WTC11 (cell line): ENCODE data around the gene COL25A1. TPM values are rescaled to one million over a fixed set of nuclear protein-coding genes. Genes with fewer than 3 reads are reported as not detected.

Experiments used
- ATAC-seq: fragments of 200-7000 bp; cut with Tn5 transposase; 2 replicates; pipeline ENCODE4 v1.10.0; 2021; ENCODE audit warnings: mild to moderate bottlenecking, moderate library complexity
- CTCF ChIA-PET: fragments of 300-600 bp; sonication (Branson Sonifier 250); formaldehyde crosslinking; loops from one replicate; lab custom pipeline; 2021; ENCODE audit warnings: antibody characterized with exemption; lab: Charles Lee
- POLR2A ChIA-PET: fragments of 350-600 bp; sonication (Branson Sonifier 250); formaldehyde crosslinking; loops from one replicate; lab custom pipeline; 2021; ENCODE audit warnings: antibody characterized with exemption; lab: Charles Lee
- DNase-seq: peaks from one replicate; pipeline ENCODE4 v3.0.0; 2021; ENCODE audit warnings: low spot score
- H3K27ac Mint-ChIP-seq: 2 replicates; pipeline ENCODE4 v1.8.0; 2021; ENCODE audit warnings: mixed read lengths
- H3K27me3 Mint-ChIP-seq: 2 replicates; pipeline ENCODE4 v1.8.0; 2021; ENCODE audit warnings: low read depth, mild to moderate bottlenecking, moderate library complexity, mixed read lengths
- H3K36me3 Mint-ChIP-seq: 2 replicates; pipeline ENCODE4 v1.8.0; 2021; ENCODE audit warnings: mixed read lengths
- H3K4me1 Mint-ChIP-seq: 2 replicates; pipeline ENCODE4 v1.8.0; 2022; ENCODE audit warnings: mixed read lengths
- H3K4me3 Mint-ChIP-seq: 2 replicates; pipeline ENCODE4 v1.8.0; 2021; ENCODE audit warnings: mild to moderate bottlenecking, moderate library complexity, mixed read lengths
- H3K9me3 Mint-ChIP-seq: 2 replicates; pipeline ENCODE4 v1.8.0; 2021; ENCODE audit warnings: mixed read lengths
- ATF3 ChIP-seq: sonication (generic); formaldehyde crosslinking; conservative IDR thresholded peaks from 2 replicates; pipeline ENCODE4 v1.8.1; 2022; ENCODE audit warnings: mild to moderate bottlenecking, missing genetic modification reagents
- E2F1 ChIP-seq: sonication (generic); formaldehyde crosslinking; IDR thresholded peaks from 2 replicates; pipeline ENCODE4 v1.8.0; 2022; ENCODE audit warnings: mild to moderate bottlenecking, missing genetic modification reagents
- FOXP4 ChIP-seq: sonication (generic); formaldehyde crosslinking; IDR thresholded peaks from 2 replicates; pipeline ENCODE4 v1.8.0; 2022; ENCODE audit warnings: mild to moderate bottlenecking, missing genetic modification reagents
- GABPB1 ChIP-seq: sonication (generic); formaldehyde crosslinking; IDR thresholded peaks from 2 replicates; pipeline ENCODE4 v1.8.1; 2023; ENCODE audit warnings: mild to moderate bottlenecking, missing genetic modification reagents
- IRF1 ChIP-seq: sonication (generic); formaldehyde crosslinking; IDR thresholded peaks from 2 replicates; pipeline ENCODE4 v1.8.0; 2023; ENCODE audit warnings: missing genetic modification reagents
- JAZF1 ChIP-seq: fragments of 250-450 bp; sonication (Bioruptor Pico); IDR thresholded peaks from 2 replicates; pipeline ENCODE4 v1.9.0; 2021; ENCODE audit warnings: moderate library complexity, mild to moderate bottlenecking, inconsistent platforms
- JUN ChIP-seq: sonication (generic); formaldehyde crosslinking; IDR thresholded peaks from 2 replicates; pipeline ENCODE4 v1.8.0; 2023; ENCODE audit warnings: mild to moderate bottlenecking, missing genetic modification reagents
- NFYB ChIP-seq: sonication (generic); formaldehyde crosslinking; conservative IDR thresholded peaks from 2 replicates; pipeline ENCODE4 v1.8.0; 2022; ENCODE audit warnings: low read depth, missing genetic modification reagents
- TEAD4 ChIP-seq: sonication (generic); formaldehyde crosslinking; IDR thresholded peaks from 2 replicates; pipeline ENCODE4 v1.8.0; 2022; ENCODE audit warnings: mild to moderate bottlenecking, missing genetic modification reagents
- TP53 ChIP-seq: sonication (generic); formaldehyde crosslinking; IDR thresholded peaks from 2 replicates; pipeline ENCODE4 v1.8.1; 2023; ENCODE audit warnings: mild to moderate bottlenecking, missing genetic modification reagents
- ZBTB43 ChIP-seq: sonication (generic); formaldehyde crosslinking; IDR thresholded peaks from 2 replicates; pipeline ENCODE4 v1.8.1; 2023; ENCODE audit warnings: mild to moderate bottlenecking, missing genetic modification reagents
- ZNF138 ChIP-seq: sonication (generic); formaldehyde crosslinking; conservative IDR thresholded peaks from 2 replicates; pipeline ENCODE4 v1.8.1; 2022; ENCODE audit warnings: mild to moderate bottlenecking, moderate library complexity, missing genetic modification reagents
- total RNA-seq: library from RNA; stranded (reverse); gene quantifications from 3 replicates; pipeline ENCODE4 v1.2.3, GENCODE V29; 2021

The COL25A1 gene
- total RNA-seq, 1 experiment from 2014 or later: 6.6 TPM

GRCh38 chr4:109014593-109015412, 287.7 kb downstream of the COL25A1 start:
- no peaks in the 10 kb centered on the region; the same call in 1 of the 2 replicates for H3K27me3 Mint-ChIP-seq
- peaks cover 12% of the 10 kb centered on the region for H3K36me3 Mint-ChIP-seq
- ChIA-PET CTCF (no interaction called here), POLR2A (no interaction called here)
- H3K4me1 Mint-ChIP-seq: peaks cover 3% of the 10 kb centered on the region; the same call in 1 of the 2 replicates
- H3K9me3 Mint-ChIP-seq: peaks cover 11% of the 10 kb centered on the region
- H3K27ac Mint-ChIP-seq: no peak overlapping the region
- ATAC-seq (no peak), DNase-seq (no peak)
- no peak overlapping the region for H3K4me3 Mint-ChIP-seq
- TF ChIP-seq JUN (no peak), JAZF1 (CRISPR knock-in tag) (no peak), IRF1 (CRISPR knock-in tag) (no peak), TP53 (no peak), NFYB (CRISPR knock-in tag) (no peak)

GRCh38 chr4:109012286-109012880, 290.1 kb downstream of the COL25A1 start:
- TF ChIP-seq ATF3 (CRISPR knock-in tag) (no peak), GABPB1 (CRISPR knock-in tag) (no peak), E2F1 (CRISPR knock-in tag) (no peak), ZBTB43 (no peak), FOXP4 (CRISPR knock-in tag) (no peak), TEAD4 (no peak), ZNF138 (no peak)
- Mint-ChIP-seq H3K4me3 (no peak overlapping the region), H3K4me1 (peaks cover 16% of the 10 kb centered on the region), H3K27me3 (no peaks in the 10 kb centered on the region; the same call in 1 of the 2 replicates), H3K27ac (no peak overlapping the region), H3K9me3 (peaks cover 11% of the 10 kb centered on the region), H3K36me3 (peaks cover 12% of the 10 kb centered on the region)
- POLR2A ChIA-PET: no interaction called here
- DNase-seq: no peak
- CTCF ChIA-PET: no interaction called here
- ATAC-seq: no peak

- no peak overlapping the region for H3K4me3 Mint-ChIP-seq
- CTCF ChIA-PET: interaction anchor here (1.8 kb wide), 1 partner anchor 282 kb away, joined by 5 read pairs; no protein-coding TSS in a partner anchor
- peaks cover 12% of the 10 kb centered on the region for H3K36me3 Mint-ChIP-seq
- peaks cover 11% of the 10 kb centered on the region for H3K9me3 Mint-ChIP-seq
- ATAC-seq (no peak), DNase-seq (no peak)
- H3K4me1 Mint-ChIP-seq: peaks cover 19% of the 10 kb centered on the region
- POLR2A ChIA-PET: no interaction called here
- H3K27ac Mint-ChIP-seq: no peak overlapping the region
- H3K27me3 Mint-ChIP-seq: no peaks in the 10 kb centered on the region; the same call in 1 of the 2 replicates
- no peak for TF ChIP-seq ATF3 (CRISPR knock-in tag)
These were observed 291.0 kb downstream of the COL25A1 start for GRCh38 chr4:109011241-109012026.
